Activated T-helper 1 cell treated with anti-CD3 and anti-CD28 coated beads, Interleukin-2, amount 50 U/mL, for 16 hours (primary cell): Measurements from ENCODE around the gene KIF26B.

Experiments
- DNase-seq, 2 donors: peaks; one replicate each; pipeline ENCODE4 v3.0.0-alpha.2; 2020; ENCODE audit warnings: low read depth in 1 of 2, low spot score in 1 of 2

Gene KIF26B

DNA sequence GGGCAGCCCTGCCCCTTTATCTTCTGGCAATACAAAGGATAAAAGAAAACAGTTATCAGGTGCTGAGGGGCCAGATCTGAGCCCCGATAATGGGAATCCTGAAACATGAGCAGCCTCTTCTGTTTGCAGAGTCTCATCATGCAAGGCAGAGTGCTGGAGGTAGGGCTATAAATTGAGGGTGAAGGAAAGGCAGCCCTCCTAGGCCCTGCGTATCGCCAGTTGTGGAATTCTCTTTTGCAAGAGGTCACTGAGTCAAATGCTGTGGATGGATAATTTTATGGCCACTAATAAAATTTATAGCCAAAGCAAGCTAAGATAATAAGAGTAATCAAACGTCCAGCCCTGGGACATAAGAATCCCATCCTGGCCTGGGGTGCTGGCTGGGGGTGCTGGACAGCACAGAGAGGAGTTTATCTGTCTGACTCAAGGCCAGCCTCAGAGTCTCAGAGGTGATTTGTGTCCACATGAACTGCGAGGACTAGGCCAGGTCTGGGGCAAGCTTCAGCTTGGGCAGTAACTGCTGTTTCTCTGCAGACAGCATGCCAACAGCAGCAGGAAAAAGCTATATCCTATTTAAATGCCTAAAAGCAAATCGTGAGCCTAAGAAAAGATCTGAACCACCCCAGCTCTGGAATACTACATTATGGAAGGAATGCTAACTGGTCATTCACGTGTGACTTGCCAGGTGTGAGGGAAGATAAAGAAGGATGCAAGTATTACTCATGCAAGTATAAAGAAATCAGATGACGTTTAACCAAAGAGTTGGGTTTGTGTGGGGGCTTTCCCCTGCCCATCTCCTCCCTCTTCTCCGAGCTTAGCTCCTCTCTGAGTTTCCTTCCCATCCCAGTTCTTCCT, 254.8 kb downstream of the KIF26B start:
- no peak for DNase-seq

DNA sequence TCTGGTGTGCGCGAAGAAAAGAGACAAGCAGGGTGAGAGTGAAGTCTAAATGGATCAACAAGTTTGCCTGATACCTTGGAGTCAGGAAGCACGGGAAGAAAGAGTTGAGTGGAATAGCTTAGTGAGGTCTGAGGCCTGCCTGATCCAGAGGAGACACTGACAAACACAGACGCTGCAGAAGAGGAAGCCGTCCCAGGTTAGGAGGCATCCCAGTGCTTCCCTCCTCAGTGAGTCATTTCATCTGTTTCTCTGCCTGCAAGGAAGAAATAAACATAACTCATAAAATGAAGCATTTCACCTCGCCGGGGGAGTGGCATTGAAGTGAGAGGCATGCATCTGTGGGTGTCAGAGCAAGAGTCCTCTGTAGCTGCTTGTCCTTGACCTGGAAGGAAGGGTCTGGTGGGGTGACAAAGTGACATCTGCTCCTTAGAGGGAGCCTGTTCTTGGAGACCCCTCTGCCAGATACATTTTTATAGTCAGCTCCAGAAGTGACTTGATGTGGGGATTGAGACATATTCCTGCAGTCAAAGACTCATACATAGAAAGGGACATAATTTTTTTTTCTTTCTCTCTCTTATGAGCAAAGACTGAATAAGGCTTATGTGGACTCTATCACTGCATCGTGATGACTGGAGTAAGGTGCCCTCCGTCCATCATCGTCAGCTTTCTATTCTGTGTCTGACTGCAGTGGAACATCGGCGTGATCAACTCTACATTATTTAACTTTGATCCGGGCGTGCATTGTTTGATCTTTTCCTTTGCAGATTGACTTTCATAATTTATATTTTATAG, 256.7 kb downstream of the KIF26B start:
- DNase-seq: no peak

GRCh38 chr1:245412306-245412705, 257.5 kb downstream of the KIF26B start:
- no peak for DNase-seq

- no peak for DNase-seq
Measured at GRCh38 chr1:245416781-245417180, 262.0 kb downstream of the KIF26B start.

DNA sequence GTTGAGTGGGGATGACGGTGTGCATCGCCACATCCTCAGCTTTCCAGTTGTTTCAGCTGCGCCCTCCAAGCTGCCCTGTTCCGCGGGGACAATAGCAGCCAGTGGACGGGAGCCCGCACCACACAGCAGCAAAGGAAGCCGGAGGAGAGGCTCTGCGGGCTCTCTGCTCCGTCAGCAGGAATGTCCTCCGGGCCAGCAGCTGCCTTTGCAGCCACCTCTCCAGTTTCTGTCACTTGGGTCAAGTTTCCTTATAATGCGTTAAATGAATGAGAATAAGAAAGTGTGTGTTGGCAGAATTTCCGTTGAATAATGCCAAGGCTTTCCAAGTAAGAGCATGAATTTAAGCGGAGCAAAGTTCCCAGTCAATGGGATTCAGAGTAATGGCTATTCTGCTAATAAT, 263.3 kb downstream of the KIF26B start:
- DNase-seq: no peak

DNA sequence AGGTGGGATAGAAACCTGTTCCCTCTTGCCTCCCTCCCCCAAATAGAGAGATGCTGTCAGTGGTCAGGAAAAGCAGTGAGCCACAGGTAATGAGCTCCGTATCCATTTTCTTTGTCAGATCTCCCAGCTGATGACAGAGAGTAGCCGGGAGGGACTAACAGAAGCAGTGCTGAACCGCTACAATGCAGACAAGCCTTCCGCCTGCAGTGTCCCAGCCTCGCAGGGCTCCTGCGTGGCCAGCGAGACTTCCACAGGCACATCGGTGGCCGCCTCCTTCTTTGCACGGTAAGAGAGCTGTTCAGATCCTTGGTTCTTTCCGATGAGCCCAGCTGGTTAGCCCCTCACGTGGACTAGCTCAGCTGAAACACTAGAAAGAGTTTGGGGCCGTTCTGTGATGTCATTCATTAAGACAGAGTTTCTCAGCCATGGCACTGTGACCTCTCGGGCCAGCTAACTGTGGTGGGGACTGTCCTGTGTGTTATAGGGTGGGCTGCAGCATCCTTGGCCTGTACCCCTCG, 264.7 kb downstream of the KIF26B start:
- no peak for DNase-seq

- DNase-seq: no peak
Measured at GRCh38 chr1:245419989-245420388, 265.2 kb downstream of the KIF26B start.

DNA sequence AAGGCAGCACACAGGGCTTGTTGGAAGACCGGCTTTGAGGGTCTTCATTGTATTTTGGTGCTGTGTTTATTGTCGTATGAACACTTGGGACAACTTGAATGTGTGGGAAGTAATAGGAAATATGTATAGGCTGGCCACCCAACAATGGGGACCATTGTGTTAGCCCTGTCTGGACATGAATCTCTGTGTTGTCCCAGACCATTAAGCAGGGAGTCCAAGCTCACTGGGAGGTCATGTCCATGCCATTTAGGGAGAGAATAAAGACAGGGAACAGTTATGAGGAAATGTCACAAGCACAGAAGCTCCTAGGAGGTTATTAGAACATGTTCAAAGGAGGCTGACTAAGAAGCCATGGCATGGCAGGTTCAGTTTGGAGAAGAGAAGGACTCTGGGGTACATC, 266.1 kb downstream of the KIF26B start:
- DNase-seq: no peak

GRCh38 chr1:245428681-245429080, 273.9 kb downstream of the KIF26B start:
- no peak for DNase-seq

DNA sequence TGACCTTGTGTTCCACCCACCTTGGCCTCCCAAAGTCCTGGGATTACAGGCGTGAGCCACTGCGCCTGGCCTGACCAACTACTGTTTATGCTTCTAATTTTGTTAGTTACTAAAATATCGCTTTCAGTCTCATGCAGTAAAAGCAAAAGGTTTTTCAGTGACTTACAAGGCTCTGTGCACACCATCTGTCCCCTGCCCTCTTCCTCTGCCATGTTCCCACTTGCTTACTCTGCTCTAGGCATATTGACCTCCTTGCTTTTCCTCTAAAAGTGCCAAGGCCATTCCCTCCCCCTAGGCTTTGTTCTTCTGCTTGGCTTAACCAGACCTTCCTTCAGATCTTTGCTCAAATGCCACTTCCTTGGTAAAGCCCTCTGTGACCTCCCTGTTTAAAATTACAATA, 276.9 kb downstream of the KIF26B start:
- no peak for DNase-seq

DNA sequence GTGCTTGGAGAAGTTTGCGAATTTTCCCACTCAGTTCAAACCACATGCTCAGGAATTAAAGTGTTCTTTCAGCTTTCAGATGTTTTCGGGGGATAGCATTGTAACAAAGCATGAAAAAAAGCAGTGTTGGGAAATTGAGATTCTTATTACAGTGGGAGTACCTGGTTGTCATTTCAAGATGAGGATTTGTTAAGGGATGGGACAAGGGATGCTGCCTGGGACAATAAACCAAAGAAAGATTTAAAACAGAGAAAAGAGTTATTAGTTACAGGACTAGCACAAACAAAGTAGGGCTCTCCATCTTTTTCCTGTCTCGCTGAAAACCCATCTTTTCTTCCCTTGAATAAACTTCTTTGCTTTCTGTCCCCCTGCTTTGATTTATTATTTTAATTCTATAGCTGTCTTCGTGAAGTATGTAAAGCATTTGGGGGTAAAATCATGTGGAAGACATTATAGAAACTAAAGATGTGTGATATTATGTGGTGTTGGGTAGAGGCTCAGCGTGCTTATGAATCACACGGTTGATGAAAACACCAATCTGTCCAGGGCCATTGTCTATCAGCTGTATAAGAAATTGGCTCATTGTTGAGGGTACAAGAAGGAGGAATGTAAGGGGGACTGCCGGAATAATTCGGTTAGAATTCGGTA, 277.6 kb downstream of the KIF26B start:
- DNase-seq: no peak

- no peak for DNase-seq
Measured at GRCh38 chr1:245433561-245433960, 278.8 kb downstream of the KIF26B start.

DNA sequence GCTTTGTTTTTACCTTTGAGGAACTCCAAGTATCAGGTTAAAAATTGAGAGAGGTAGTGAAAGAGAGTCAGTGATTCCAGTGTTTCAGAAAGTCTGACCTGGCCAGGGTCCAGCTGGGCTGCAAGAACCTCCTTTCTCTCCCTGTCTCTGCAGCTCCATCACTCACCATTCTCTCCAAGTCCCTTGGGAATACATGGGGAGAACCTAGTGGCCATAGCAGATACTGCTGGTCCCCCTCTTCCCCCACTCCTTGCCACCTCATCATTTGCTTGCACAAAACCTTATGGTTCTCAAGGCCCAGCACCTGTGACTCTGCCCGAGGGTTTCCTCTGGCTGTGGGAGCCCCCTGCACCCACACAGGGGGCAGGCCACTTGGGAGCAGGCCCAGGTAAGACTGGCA, 279.5 kb downstream of the KIF26B start:
- no peak for DNase-seq

DNA sequence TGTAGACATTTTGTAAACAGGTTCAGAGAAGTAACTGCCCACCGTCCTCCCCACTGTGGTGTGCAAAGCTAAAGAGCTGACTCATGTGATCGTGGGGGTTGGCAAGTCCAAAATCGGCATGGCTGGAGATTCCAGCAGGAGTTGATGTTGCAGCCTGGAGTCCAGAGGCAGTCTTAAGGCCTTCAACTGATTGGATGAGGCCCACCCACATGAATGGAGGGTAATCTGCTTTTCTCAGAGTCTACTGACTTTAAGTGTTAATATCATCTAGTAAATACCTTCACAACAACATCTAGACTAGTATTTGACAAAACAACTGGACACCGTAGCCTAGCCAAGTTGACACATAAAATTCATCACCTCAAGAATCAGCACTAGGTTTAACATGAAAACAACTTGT, 281.6 kb downstream of the KIF26B start:
- no peak for DNase-seq

DNA sequence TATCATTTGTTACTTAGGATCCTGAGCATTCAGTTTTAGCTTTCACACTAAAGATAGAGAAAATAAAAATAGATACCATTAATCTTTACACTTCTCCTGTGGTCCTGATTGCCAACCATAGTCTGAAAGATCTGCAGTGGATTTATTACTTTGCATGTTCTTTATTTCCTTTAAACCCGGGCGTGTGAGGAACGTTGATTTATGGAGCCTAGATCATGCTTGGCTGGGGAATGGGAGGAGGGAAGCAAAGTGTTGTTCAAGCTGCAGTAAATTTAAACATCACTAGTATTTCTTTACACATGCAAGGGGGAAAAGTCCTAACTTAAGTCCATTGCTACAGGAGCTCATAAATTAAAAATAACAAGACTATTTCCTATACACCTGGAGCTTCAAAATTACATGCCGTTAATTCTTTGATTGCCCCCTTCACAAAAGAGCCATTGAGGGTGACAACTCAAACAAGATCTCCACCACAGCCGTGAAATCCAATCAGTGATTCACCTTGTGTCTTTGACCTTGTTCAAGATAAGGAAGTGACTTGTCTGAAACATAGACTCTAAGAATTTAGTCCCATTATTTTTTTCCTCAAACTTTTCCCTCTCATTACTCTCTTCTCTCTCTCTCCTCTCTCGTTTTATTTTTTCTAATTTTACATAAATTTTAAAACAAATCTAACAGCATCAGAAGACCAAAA, 282.7 kb downstream of the KIF26B start:
- no peak for DNase-seq

DNA sequence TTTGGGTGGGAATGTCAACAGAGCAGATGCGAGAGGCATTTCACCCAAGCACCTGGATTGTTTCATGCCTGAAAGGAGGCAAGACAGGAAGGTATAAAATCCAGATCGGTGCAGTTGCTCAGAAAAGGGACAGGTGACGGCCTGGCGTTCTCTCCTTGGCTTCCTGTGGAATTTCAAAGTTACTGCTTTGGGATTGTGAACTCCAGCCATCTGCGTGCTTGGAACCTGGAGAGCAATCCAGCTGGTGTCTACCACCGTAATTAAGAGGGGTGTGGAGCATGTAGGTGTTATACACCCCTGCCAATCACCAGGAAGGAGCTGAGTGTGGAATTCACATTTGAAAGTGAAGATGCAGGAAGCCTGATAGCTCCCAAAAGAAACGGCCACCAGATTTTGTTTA, 286.1 kb downstream of the KIF26B start:
- DNase-seq: no peak

DNA sequence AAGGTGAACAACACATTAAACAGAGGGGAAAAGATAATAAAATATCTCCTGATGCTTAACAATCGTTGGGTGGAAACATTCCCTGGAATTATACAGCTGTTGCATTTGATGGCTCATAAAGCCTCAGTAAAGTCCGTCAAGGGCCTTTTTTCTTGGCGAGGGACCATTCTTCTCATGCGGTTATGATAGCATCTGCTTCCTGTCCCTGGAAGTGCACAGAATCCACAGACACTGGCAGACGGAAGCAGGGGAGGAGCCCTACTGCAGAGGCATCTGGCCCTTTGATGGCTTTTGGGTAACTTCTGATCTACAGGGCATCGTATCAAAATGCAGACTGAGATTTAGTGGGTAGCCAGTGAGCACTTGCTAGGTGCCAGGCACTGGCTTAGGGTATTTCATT, 286.9 kb downstream of the KIF26B start:
- DNase-seq: no peak

- DNase-seq: no peak
Measured at GRCh38 chr1:245444147-245444828, 289.5 kb downstream of the KIF26B start.

DNA sequence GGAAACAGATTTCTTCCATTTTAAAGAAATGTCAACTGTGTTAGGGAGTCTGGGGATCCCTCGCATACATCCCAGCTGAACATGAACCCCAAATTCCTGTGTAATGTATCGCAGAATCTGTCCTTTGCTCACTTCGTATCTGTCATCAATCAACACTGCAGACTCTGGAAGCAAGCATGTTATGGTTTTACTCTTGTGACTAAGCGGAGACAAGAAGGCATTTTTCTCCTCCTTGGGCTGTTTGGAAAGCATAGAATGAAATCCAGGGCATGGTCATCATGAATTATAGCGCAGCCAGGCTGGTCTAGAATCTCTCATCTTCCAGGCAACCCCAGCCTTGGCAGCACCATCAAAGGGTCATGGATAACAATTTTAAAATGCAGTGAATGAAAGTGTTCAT, 290.2 kb downstream of the KIF26B start:
- no peak for DNase-seq

DNA sequence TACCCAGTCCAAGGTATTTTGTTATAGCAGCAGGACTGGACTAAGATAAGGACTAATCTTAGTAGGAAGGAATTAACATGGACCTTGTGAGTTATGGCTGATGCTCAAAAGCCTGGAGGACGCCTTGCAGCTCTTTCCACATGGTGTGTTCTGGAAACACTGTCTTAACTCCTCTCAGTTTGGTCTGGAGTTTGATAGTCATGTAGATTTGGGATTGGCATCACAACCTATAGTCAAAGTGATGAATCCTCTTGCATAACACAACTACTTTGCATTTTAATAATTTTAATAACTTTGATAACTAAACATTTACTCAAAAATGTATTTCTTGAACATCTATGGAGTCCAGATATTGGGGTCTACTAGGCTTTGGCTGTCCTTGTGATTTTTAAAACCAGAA, 293.7 kb downstream of the KIF26B start:
- no peak for DNase-seq
